ENCODE measurements around the gene STK25.

- TF ChIP-seq CTCF (IDR thresholded peaks at IDR 0.05; ENCODE audit: insufficient read depth, low read length, poor library complexity, severe bottlenecking), result no peak
- TF ChIP-seq EZH2phosphoT487 (conservative IDR thresholded peaks at IDR 0.05; ENCODE audit: low read length), result no peak
Measured at GRCh38 chr2:241481687-241482086, 26.7 kb downstream of the STK25 start.
